GM06990 (cell line): ENCODE data around the gene CENPO.

Experiments
- DNase-seq: peaks from one replicate; pipeline ENCODE4 v3.0.0-alpha.2; 2011; ENCODE audit not compliant: insufficient read length; ENCODE audit errors: extremely low read depth
- H3K27me3 ChIP-seq: replicated peaks from 2 replicates; pipeline ENCODE4 v1.6.0; 2011; ENCODE audit warnings: low read length; ENCODE audit not compliant: control insufficient read depth, insufficient read depth
- H3K36me3 ChIP-seq: 2 replicates; pipeline ENCODE4 v1.5.1; 2011; ENCODE audit warnings: low read length; ENCODE audit not compliant: control insufficient read depth, insufficient read depth
- H3K4me3 ChIP-seq: replicated peaks from 2 replicates; pipeline ENCODE4 v1.5.1; 2011; ENCODE audit warnings: low read depth, mild to moderate bottlenecking, control low read depth, low read length
- CTCF ChIP-seq: IDR thresholded peaks from 2 replicates; pipeline ENCODE4 v1.5.1; 2011; ENCODE audit warnings: low read length, control low read depth, mild to moderate bottlenecking, inconsistent platforms; ENCODE audit not compliant: insufficient read depth, poor library complexity, severe bottlenecking

Gene CENPO

DNA sequence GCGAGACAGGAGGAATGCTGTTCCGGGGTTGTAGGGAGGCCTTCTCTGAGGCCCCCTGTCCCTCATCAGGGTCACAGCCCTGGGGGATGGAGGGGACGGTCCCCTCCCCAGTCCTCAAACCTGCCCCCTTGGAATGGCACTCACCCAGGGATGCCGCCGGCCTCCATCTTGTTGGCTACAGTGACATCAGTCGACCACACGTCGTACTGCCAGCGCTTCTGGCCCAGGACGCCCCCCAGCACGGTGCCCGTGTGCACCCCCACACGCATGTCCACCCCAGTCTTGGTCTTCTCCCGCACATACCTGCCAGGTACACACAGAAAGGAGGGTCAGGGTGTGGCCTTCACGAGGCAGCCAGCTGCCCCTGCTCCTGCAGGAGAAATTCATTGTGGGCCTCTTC lies 46.5 kb downstream of the CENPO start:
- Histone ChIP-seq H3K36me3 (peaks cover 29% of the 10 kb centered on the region), H3K27me3 (no peaks in the 10 kb centered on the region), H3K4me3 (no peak overlapping the region)
- no peak for DNase-seq
- no peak for TF ChIP-seq CTCF

DNA sequence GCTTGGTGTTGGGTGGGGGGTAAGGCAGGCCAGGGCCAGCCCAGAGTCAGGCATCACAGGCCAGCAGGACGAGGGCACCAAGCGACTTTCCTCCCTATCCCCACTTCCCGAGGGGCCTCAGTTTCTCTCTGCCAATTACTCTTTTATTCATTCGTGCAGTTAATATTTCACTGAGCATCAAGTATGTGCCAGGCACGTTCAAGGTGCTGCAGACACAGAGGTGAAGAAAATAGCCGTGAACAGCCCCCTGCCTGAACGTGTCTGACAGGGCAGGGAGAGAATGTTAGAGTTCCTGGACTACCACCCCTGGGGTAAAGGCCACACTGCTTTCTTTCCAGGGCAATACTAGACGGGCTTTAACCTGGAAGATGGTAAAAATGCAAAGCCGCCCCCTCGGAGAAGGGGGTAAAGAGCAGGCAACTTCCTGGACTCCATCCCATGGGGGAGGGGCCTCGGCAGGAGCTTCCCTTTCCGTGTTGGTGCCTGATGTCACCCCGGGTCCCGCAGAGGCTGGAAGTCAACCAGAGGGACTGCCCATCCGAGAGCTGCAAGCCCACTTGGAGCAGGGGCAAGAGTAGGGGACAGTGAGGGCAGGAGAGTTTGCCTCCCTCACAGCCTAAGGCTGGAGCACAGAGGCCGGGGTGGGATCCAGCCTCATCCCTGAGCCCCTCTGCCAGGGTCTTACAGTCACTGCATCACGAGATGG lies 47.1 kb downstream of the CENPO start:
- no peak for TF ChIP-seq CTCF
- DNase-seq = no peak
- Histone ChIP-seq H3K36me3 (peaks cover 26% of the 10 kb centered on the region), H3K4me3 (no peak overlapping the region), H3K27me3 (no peaks in the 10 kb centered on the region)

- no peak overlapping the region for H3K4me3 ChIP-seq
- H3K36me3 ChIP-seq = peaks cover 22% of the 10 kb centered on the region
- no peak for DNase-seq
- H3K27me3 ChIP-seq = no peaks in the 10 kb centered on the region
- TF ChIP-seq CTCF = no peak
Measured at GRCh38 chr2:24840962-24841945, 48.0 kb downstream of the CENPO start.

GRCh38 chr2:24842081-24843050 lies 49.1 kb downstream of the CENPO start:
- TF ChIP-seq CTCF = no peak
- Histone ChIP-seq H3K27me3 (no peaks in the 10 kb centered on the region), H3K36me3 (peaks cover 16% of the 10 kb centered on the region), H3K4me3 (no peak overlapping the region)
- DNase-seq = no peak

DNA sequence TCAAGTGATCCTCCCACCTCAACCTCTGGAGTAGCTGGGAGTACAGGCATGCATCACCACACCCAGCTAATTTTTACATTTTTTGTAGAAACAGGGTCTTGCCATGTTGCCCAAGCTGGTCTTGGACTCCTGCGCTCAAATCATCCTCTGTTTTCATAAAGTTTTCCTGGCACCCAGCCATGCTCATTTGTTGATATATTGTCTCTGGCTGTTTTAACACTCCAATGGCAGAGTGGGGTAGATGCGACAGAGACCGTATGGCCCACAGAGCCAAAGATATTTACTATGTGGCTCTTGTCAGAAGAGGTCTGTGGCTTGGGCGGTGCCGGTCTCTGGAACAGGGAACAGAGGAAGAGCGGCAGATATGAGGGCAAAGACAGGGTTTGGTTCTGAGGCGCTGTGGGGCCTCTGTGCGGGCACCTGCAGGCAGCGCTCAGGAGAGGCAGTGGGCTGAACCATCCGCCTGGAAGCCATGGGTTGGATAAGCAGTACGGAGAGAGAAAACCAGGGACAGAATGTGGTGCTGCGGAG lies 50.2 kb downstream of the CENPO start:
- H3K4me3 ChIP-seq = no peak overlapping the region
- no peak for DNase-seq
- no peaks in the 10 kb centered on the region for H3K27me3 ChIP-seq
- no peak for TF ChIP-seq CTCF
- peaks cover 15% of the 10 kb centered on the region for H3K36me3 ChIP-seq
